GM12801 (cell line): ENCODE results near the gene SARDH.

Experiments used
- TF ChIP-seq, protein P1 (sequence below): IDR thresholded peaks from one replicate; pipeline ENCODE4 v1.5.1; 2011; ENCODE audit warnings: control low read depth; ENCODE audit not compliant: insufficient read length; ENCODE audit errors: extremely low read depth

The SARDH gene

DNA sequence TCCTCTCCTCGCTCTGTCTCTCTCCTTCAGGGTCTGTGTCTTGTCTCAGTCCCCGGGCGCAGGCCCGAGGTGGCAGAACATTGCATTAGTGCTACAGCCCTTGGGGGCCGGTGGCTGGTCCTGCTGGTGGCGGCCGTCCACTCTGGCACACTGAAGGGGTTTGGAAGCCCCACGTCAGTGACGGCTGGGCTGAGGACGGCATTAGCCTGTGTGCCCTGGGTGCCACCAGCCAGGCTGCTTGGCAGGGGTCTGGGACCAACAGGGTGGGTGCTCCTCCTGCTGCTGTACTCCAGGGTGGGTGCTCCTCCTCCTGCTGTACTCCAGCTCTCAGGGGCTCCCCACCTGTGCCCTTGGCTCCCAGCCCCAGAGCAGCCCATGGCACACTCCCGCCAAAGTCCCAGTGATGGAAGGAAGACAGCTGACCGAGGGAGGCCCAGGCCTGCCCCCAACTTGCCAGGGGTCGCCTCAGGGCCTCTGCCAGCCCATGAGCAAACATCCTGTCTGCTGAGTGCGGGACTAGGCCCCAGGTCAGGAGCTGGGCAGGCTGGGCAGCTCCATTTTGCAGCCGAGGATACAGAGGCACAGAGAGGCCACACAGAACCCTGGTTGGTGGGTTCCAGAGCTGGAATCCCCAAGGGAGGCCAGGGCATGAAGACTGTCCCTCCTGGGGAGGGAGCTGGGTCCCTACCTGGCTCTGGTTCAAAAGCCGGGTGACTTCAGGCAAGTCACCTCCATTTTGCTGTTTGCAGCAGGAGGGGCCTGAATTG, 27.3 kb downstream of the SARDH start:
- TF ChIP-seq, protein P1, sequence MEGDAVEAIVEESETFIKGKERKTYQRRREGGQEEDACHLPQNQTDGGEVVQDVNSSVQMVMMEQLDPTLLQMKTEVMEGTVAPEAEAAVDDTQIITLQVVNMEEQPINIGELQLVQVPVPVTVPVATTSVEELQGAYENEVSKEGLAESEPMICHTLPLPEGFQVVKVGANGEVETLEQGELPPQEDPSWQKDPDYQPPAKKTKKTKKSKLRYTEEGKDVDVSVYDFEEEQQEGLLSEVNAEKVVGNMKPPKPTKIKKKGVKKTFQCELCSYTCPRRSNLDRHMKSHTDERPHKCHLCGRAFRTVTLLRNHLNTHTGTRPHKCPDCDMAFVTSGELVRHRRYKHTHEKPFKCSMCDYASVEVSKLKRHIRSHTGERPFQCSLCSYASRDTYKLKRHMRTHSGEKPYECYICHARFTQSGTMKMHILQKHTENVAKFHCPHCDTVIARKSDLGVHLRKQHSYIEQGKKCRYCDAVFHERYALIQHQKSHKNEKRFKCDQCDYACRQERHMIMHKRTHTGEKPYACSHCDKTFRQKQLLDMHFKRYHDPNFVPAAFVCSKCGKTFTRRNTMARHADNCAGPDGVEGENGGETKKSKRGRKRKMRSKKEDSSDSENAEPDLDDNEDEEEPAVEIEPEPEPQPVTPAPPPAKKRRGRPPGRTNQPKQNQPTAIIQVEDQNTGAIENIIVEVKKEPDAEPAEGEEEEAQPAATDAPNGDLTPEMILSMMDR: no peak

DNA sequence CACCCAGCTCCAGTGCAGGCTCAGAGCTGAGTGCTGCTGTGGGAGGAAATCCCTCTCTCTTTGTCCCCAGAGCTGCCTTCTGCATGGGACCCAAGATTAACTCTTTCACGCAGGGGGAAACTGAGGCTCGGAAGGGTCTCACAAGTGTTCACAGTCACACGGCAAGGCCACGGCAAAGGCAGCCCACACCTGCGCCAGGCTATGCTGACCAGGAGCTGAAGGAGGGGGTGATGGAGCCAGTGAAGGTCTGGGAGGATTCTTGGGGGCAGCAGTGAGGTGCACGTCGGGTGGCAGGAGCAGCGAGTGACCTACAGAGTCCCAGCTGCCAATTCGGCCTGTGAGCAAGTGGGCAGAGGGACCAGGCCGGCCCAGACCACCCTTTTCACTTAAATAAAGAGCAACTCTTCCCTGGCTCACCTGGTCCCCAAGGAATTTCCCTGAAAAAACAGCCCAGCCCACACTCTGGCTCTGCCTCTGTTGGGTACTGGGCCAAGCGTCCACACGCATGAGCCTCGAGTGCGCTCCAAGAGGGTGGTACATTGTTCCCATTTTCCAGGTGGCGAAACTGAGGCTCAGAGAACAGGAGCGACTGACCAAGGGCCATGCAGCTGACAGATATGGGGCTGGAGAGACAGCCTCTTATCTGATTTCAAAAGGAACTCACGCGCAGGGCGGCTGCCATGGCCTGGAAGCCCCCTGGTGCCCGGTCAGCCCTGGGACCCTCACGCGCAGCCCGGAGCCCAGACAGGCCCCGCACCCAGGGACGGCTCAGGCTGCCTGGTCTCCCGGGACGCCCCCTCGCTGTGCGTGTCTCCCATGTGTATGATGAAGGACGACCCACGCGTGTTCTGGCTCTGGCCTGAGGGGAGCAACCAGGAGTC, 28.2 kb downstream of the SARDH start:
- TF ChIP-seq, protein P1: no peak

- TF ChIP-seq, protein P1: no peak
These were observed 29.0 kb downstream of the SARDH start for GRCh38 chr9:133709015-133709611.

DNA sequence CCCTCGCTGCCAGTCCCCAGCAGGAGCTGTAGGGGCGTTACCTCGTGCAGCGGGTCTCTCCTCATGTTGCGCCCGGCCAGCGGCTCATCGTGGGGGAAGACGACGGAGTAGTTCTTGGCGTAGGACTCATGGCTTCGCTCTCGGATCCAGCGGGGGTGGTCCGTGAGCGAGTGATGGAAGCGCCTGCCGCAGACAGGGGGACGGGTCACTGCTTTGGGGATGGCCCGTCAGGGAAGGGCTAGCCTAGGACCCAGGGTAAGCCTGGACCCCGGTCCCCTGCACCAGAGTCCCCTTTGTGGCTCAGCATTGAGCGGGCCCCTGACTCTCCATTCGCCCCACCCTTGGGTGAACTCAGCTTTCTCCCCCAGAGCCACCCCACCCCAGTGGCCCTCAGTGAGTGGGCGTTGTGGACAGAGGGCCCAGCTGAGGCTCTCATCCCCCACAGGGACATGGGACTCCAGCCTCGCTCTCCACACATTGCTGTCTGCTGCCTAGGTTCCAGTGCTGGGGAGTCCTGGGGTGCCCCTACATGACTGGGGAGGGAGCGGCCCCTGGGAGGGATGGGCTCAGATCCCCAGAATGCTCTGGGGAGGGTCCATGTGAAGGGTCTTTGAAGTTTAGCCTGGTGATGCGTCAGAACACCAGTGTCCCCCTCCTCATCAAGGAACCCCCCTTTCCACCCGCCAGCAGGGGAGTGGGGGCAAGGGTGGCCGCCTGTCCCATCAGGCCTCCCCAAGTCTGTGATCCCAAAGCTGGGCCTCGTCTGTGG, 29.7 kb downstream of the SARDH start:
- TF ChIP-seq, protein P1: no peak

DNA sequence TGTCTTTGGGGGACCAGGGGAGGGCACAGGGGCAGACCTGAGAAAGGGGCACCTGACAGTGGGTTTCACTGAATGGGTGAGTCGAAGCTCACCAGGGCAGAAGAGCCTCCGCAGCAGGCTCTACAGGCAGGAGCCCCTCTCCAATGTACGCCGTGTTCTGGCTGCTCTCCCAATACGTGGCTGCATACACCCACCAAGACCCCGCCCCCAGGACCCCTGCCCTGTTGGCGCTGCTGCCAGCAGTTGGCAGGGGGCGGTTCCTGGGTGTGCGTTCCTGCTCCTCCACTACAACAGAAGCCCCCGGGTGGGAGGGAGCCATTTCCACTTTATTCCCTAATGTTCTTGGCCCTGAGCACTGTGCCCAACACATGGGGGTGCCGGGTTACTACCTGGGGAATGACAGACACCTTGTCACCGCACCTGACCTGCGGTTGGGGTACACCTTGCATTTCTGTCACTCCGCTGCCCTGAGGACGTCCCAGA, 30.3 kb downstream of the SARDH start:
- TF ChIP-seq, protein P1: no peak

GRCh38 chr9:133707065-133707762, 30.9 kb downstream of the SARDH start:
- TF ChIP-seq, protein P1: no peak
